Kidney epithelial cell (primary cell): ENCODE results near the gene OPA1. TPM values are rescaled to one million over a fixed set of nuclear protein-coding genes. Genes with fewer than 3 reads are reported as not detected.

Experiments
- DNase-seq: peaks from one replicate; pipeline ENCODE4 v3.0.0-alpha.2; 2010; ENCODE audit warnings: low read depth
- H3K27me3 ChIP-seq: 2 replicates; pipeline ENCODE4 v1.6.0; 2011; ENCODE audit warnings: low read length; ENCODE audit not compliant: control insufficient read depth, insufficient read depth
- H3K36me3 ChIP-seq: 2 replicates; pipeline ENCODE4 v1.5.1; 2011; ENCODE audit warnings: low read length; ENCODE audit not compliant: control insufficient read depth, insufficient read depth
- H3K4me3 ChIP-seq: 2 replicates; pipeline ENCODE4 v1.5.1; 2011; ENCODE audit warnings: low read depth, mild to moderate bottlenecking, control low read depth, low read length
- total RNA-seq: library from RNA; depleted of rRNA; stranded (reverse); fragments of >200 nt; gene quantifications from 2 replicates; pipeline ENCODE4 v1.2.3, GENCODE V29; 2015
- TF ChIP-seq, protein P1 (sequence below): IDR thresholded peaks from 2 replicates; pipeline ENCODE4 v1.5.1; 2011; ENCODE audit warnings: mild to moderate bottlenecking, moderate library complexity, low read length, control low read depth, inconsistent platforms; ENCODE audit not compliant: insufficient read depth, poor library complexity, severe bottlenecking

Gene OPA1
- total RNA-seq, 1 donor from 2014 or later, result 60.6 TPM

DNA sequence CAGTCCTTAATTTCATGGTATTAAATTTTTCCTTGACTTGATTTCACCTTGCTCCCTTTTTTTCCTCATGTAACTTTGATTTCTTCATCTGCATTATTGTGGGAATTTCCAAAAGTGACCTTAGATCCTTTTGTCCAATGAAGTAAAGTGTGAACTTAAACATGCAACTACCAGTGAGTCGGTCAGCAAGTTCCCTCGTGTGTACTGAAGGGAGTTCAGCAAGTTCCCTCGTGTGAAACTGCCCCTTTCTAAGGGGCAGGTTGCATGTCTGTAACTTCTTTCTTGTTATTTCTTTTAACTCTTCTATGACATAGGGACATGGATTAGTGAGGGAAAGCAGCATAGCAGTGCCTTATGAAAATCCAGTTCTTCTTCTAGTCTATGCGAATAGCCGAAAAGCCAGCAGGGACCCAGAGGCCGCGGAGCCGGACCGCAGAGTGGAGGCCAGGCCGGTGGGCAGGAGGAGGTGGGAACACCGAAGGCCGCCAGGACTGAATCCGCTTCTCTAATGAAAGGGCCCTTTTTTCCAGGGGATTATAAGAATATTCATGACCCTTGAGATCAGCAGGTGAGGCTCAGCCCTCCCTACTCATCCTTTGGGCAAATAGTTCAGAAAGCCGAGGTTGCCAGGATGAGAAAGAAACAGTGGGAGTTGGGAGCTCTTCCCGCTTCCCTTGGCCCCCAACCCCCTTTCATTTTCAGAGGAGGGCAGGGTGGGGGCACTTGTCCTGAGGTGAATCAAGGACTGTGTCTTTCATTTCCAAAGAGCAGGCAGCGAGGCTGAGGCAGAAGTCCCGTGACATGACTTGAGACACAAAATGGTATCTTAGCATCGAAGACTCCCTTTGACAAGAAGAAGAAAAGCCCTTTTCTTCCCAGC lies 117.5 kb downstream of the OPA1 start:
- no peaks in the 10 kb centered on the region for H3K27me3 ChIP-seq
- DNase-seq, result no peak
- TF ChIP-seq, protein P1, sequence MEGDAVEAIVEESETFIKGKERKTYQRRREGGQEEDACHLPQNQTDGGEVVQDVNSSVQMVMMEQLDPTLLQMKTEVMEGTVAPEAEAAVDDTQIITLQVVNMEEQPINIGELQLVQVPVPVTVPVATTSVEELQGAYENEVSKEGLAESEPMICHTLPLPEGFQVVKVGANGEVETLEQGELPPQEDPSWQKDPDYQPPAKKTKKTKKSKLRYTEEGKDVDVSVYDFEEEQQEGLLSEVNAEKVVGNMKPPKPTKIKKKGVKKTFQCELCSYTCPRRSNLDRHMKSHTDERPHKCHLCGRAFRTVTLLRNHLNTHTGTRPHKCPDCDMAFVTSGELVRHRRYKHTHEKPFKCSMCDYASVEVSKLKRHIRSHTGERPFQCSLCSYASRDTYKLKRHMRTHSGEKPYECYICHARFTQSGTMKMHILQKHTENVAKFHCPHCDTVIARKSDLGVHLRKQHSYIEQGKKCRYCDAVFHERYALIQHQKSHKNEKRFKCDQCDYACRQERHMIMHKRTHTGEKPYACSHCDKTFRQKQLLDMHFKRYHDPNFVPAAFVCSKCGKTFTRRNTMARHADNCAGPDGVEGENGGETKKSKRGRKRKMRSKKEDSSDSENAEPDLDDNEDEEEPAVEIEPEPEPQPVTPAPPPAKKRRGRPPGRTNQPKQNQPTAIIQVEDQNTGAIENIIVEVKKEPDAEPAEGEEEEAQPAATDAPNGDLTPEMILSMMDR, result no peak
- H3K4me3 ChIP-seq, result no peak overlapping the region
- no peaks in the 10 kb centered on the region for H3K36me3 ChIP-seq

DNA sequence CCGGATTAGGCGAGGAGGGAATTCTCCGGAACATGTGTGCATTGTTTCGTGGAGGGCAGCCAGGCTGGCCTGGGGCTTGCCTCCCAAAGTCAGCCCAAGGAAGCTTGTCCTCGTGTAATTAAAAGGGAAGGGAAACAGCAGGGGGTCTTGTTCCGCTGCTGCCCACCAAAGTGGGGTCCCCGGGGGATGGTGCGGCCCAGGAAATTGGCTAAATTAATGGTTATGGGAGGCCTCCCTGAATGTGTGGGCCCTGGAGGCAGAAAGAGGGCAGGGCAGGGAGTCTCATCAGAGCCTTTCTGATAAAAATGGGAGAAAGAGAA lies 118.1 kb downstream of the OPA1 start:
- H3K4me3 ChIP-seq, result no peak overlapping the region
- no peak for DNase-seq
- TF ChIP-seq, protein P1, result no peak
- H3K27me3 ChIP-seq, result no peaks in the 10 kb centered on the region
- H3K36me3 ChIP-seq, result no peaks in the 10 kb centered on the region

DNA sequence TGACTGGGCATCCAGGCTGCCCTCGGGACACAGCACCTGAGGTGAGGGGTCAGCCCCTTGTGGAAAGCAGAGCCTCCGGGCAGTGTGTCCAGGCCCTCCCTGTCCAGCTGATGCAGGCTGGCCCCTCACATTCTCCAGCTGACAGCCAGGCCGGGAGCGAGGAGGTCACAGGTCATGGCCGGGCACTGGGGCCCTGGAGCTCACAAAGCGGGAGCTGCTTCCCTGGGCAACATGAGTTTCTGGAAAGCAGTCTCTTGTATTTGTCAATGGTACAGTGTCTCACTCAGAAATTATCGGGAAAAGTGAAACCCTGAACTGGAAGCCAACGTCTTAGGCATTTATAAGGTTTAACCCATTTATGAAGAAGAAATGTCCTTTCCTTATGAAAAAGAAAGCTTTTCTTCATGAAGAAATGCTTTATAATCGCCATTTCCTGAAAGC lies 118.5 kb downstream of the OPA1 start:
- Histone ChIP-seq H3K36me3 (no peaks in the 10 kb centered on the region), H3K27me3 (no peaks in the 10 kb centered on the region)
- DNase-seq, result no peak

DNA sequence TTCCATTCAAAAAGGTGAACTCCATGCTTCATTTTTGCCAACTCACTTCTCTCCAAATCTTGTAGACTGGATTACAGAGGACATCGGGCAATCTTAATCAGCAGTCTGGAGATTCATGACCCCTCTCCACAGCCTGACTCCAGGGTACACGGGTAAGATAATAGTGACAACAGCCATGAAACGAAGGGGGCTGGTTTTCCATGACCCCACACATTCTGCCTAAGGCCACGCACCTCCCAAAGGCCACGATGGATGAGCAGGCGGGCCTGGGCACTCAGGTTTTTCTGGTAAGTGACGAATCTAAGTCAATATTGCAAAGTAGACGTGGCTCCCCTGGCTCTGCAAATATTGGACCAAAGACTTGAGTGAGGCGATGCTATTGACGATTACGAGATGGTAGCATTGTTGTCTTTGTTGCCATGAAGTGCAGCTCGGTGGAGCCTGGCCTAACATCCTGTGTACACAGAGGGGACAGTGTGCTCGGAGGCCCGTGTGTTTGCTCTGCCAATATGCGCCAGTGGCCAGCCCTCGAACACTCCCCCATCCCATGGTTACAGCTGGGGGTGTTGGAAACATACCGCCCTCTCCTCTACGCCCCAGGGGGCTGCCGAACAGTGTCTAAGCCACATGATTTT lies 119.1 kb downstream of the OPA1 start:
- no peaks in the 10 kb centered on the region for H3K36me3 ChIP-seq
- H3K4me3 ChIP-seq, result no peak overlapping the region
- DNase-seq, result no peak
- no peaks in the 10 kb centered on the region for H3K27me3 ChIP-seq
- TF ChIP-seq, protein P1, result no peak

More for the DNA sequence above, 118.5 kb downstream of the OPA1 start:
- H3K4me3 ChIP-seq, result no peak overlapping the region
- TF ChIP-seq, protein P1, result no peak

DNA sequence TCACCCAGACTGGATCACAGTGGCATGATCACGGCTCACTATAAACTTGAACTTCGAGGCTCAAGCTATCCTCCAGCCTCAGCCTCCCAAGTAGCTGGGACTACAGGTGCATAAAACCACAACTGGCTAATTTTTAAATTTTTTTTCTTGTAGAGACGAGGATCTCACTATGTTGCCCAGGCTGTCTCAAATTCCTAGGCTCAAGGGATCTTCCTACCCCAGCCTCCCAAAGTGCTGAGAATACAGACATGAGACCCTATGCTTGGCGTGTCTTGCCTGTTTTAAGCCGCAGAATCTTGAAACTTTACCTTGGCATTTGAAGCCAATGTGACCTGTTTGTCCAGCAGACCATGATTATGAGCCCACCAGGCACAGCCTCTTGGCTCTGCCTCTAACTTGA lies 119.9 kb downstream of the OPA1 start:
- no peak overlapping the region for H3K4me3 ChIP-seq
- no peak for DNase-seq
- H3K36me3 ChIP-seq, result no peaks in the 10 kb centered on the region
- no peaks in the 10 kb centered on the region for H3K27me3 ChIP-seq
- TF ChIP-seq, protein P1, result no peak
